Measurements from ENCODE around the gene ST8SIA5. TPM values are rescaled to one million over a fixed set of nuclear protein-coding genes. Genes with fewer than 3 reads are reported as not detected.

The ST8SIA5 gene
- total and polyA plus RNA-seq, 2 of the 4 experiments (the other 2 are of a cell fraction), result 0.03 TPM; not detected in 1

- TF ChIP-seq RCOR1 (IDR thresholded peaks at IDR 0.05; ENCODE audit: insufficient replicate concordance, low read length), result no peak
- no peak for TF ChIP-seq RAD21 (IDR thresholded peaks at IDR 0.05; ENCODE audit: low read length)
- no peak for TF ChIP-seq MAZ (IDR thresholded peaks at IDR 0.05; ENCODE audit: borderline replicate concordance, low read depth, low read length)
- TF ChIP-seq MAFK (IDR thresholded peaks at IDR 0.05; ENCODE audit: low read depth, low read length), result no peak
- TF ChIP-seq USF2 (IDR thresholded peaks at IDR 0.05; ENCODE audit: low read depth, low read length), result no peak
- TF ChIP-seq POLR2A (IDR thresholded peaks at IDR 0.05; ENCODE audit: low read depth, low read length), result no peak
- no peak for TF ChIP-seq CTCF (conservative IDR thresholded peaks at IDR 0.05; ENCODE audit: low read depth, low read length)
- no peak for TF ChIP-seq CHD1 (IDR thresholded peaks at IDR 0.05; ENCODE audit: low read depth, low read length)
- TF ChIP-seq BHLHE40 (IDR thresholded peaks at IDR 0.05; ENCODE audit: low read depth, low read length), result no peak
- no peak for TF ChIP-seq RFX5 (IDR thresholded peaks at IDR 0.05; ENCODE audit: low read depth, low read length)
- no peak for TF ChIP-seq MXI1 (IDR thresholded peaks at IDR 0.05; ENCODE audit: borderline replicate concordance, low read depth, low read length)
- TF ChIP-seq FOS (IDR thresholded peaks at IDR 0.05; ENCODE audit: low read depth, low read length), result no peak
- TF ChIP-seq SMC3 (IDR thresholded peaks at IDR 0.05; ENCODE audit: low read depth, low read length), result no peak
- TF ChIP-seq ELK1 (IDR thresholded peaks at IDR 0.05; ENCODE audit: borderline replicate concordance, low read depth, low read length), result no peak
- no peak for TF ChIP-seq CEBPB (IDR thresholded peaks at IDR 0.05; ENCODE audit: low read depth, low read length)
- no peak overlapping the region for H2AK5ac ChIP-seq (ENCODE audit: low read depth, low read length)
- no peak overlapping the region for H2AK9ac ChIP-seq (replicated peaks; ENCODE audit: low read depth, low read length, poor library complexity)
- no peaks in the 10 kb centered on the region for H3K9me1 ChIP-seq (ENCODE audit: insufficient read depth, low read length)
- H4K20me1 ChIP-seq (ENCODE audit: insufficient read depth, low read length), result no peaks in the 10 kb centered on the region
- no peak overlapping the region for H2BK20ac ChIP-seq (ENCODE audit: low read depth, low read length)
- H3K9ac ChIP-seq (ENCODE audit: low read depth, low read length), result no peak overlapping the region
- no peak overlapping the region for H3K14ac ChIP-seq (replicated peaks; ENCODE audit: low read depth, low read length)
- H3K4ac ChIP-seq (ENCODE audit: low read depth, low read length), result no peak overlapping the region
- DNase-seq, result no peak
- H3K27ac ChIP-seq (ENCODE audit: insufficient read depth, low read length), result no peak overlapping the region
- H3K27me3 ChIP-seq (ENCODE audit: control insufficient read depth, insufficient read depth, low read length), result peaks cover 3% of the 10 kb centered on the region
- H3K79me1 ChIP-seq (ENCODE audit: low read depth in 1 of 2, low read length in 2 of 2), result no peaks in the 10 kb centered on the region
- H4K91ac ChIP-seq (ENCODE audit: insufficient read depth, low read depth, low read length), result no peak overlapping the region
- H2BK120ac ChIP-seq (ENCODE audit: low read depth, low read length), result no peak overlapping the region
- H2AFZ ChIP-seq (replicated peaks; ENCODE audit: low read length, poor library complexity), result no peak overlapping the region
- no peak overlapping the region for H3K18ac ChIP-seq (ENCODE audit: low read depth, low read length)
- no peak overlapping the region for H3K4me2 ChIP-seq (ENCODE audit: low read depth, low read length)
- ChIA-PET CTCF (no interaction called here), POLR2A (ENCODE audit: unreplicated experiment) (no interaction called here)
- no peak overlapping the region for H4K8ac ChIP-seq (ENCODE audit: low read depth in 2 of 2, low read length in 2 of 2)
- no peaks in the 10 kb centered on the region for H3K4me1 ChIP-seq (ENCODE audit: control insufficient read depth, insufficient read depth, low read length)
- no peak overlapping the region for H4K5ac ChIP-seq (ENCODE audit: low read depth, low read length)
- no peak overlapping the region for H3K4me3 ChIP-seq (ENCODE audit: insufficient read depth, low read depth, low read length)
- dilution Hi-C loops (cut with HindIII; ENCODE audit: low sequenced_read_pairs, unreplicated experiment), result no loop called here
- no peak overlapping the region for H3K23ac ChIP-seq (ENCODE audit: low read depth, low read length)
- in situ Hi-C loops (cut with MboI; ENCODE audit: low sequenced_read_pairs), result no loop called here
- no peaks in the 10 kb centered on the region for H3K9me3 ChIP-seq (ENCODE audit: control insufficient read depth, insufficient read depth, low read length)
- H3K36me3 ChIP-seq (ENCODE audit: control insufficient read depth, insufficient read depth, low read length), result no peaks in the 10 kb centered on the region
- no peak overlapping the region for H2BK5ac ChIP-seq (ENCODE audit: low read depth, low read length, poor library complexity, severe bottlenecking)
- intact Hi-C loops (cut with micrococcal nuclease), result no loop called here
- ATAC-seq (ENCODE audit: low read depth), result no peak
- 39% methylated on average over 2 of the region's 3 CpGs; no CpG with 5 or more reads in 1 of the 2 experiments for WGBS, 2 experiments (ENCODE audit: extremely low coverage in 2 of 2, insufficient read length in 1 of 2)
- no peak overlapping the region for H2BK15ac ChIP-seq (ENCODE audit: low read depth, low read length)
- no peak overlapping the region for H3K56ac ChIP-seq (ENCODE audit: extremely low read depth, insufficient read depth, low read length)
- BruUV-seq (replicated peaks), result no TSS peak
These were observed 60.6 kb downstream of the ST8SIA5 start for GRCh38 chr18:46696268-46696667.
